DMS 273 treated with DMSO at 0.1 percent for 48 hours (cell line): ENCODE measurements around the gene SKP1.

Experiments used
- DNase-seq: peaks from one replicate; lab custom pipeline; 2025; lab: John Stamatoyannopoulos, UW

Gene SKP1

DNA sequence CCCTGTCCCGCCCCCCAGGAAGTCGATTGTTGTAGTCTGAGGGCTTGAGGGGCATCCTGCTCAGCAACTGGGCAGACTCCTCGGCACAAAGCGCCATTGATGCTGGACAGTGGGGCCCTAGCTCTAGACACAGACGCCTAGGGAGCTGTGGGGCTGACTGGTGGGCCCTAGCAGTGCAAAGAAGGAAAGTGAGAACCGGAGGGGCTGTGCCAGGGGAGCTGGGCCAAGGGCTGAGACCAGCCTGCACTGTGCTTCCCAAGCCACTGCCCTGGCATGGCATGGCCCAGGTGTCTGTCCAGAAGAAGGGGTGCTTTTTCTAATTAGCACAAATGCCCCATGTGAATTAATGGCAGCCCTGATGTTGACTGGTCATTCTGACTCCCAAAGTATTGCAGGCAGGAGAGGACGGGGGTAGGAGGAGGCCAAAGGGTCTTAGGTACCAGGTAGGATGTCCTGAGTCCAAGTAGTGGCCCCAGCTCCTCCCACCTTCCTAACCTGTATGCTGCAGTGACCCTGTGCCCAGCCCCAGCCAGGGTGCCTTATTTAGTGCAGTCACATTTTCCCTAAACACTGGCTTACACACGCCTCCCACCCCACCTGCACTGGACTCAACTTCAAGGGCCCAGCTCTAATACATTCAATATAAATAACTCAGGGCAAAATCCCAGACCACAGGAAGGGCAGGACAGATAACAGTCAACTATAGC, 46.4 kb downstream of the SKP1 start:
- no peak for DNase-seq

DNA sequence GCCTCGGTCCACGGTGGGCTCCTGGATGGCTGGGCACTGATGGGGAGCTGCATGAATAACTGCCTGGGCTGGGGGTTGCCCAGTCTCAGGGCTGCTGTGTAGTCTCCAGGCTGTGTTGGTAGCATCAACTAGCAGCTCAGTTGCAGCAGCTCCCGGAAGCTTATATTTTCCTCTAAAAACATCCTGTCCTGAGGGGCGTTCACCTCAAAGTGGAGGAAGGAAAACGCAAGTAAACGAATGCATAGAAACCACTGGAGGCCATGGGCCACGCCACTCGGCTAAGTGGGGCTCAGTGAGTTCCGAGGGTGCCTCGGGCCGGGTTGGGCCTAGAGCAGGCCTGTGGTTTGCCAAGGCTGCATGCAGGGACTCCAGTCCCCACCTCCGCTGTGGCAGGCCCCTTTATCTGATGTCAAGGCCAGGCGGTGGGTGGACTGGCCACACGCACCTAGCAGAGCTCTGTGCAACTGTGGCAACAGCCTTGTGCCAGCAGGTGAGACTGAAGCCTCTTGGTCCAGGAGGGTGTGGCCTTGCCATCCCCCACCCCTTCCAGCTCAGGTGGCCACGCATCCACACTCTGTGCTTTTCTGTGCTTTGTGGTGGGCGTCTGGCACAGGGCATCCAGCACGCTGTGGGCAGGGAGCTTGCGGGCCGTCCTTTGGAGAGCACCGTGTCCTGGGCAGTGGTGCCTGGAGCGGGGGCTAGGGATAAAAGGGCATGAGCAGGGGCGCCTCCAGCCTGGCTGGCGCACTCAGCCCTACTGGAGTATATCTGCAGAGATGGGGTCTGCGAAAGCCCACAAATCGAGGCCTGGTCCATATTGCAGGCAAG, 47.1 kb downstream of the SKP1 start:
- DNase-seq, result no peak

DNA sequence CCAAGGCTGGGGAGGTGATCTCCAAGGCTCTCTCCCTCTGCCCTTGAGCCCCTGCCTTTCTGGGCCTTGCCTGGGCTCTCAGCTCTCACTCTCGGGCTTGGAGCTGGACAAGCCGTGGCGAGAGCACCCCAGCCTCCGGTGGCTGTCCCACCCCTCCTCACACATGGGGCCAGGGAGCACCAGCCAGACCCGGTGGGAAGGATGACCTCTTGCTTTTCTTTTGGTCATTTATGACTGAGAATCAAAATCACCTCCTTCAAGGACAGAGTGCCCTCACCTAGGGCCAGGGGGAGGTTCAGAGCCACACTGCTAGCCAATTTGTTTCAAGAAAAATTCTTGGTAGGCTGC, 48.1 kb downstream of the SKP1 start:
- DNase-seq, result no peak

DNA sequence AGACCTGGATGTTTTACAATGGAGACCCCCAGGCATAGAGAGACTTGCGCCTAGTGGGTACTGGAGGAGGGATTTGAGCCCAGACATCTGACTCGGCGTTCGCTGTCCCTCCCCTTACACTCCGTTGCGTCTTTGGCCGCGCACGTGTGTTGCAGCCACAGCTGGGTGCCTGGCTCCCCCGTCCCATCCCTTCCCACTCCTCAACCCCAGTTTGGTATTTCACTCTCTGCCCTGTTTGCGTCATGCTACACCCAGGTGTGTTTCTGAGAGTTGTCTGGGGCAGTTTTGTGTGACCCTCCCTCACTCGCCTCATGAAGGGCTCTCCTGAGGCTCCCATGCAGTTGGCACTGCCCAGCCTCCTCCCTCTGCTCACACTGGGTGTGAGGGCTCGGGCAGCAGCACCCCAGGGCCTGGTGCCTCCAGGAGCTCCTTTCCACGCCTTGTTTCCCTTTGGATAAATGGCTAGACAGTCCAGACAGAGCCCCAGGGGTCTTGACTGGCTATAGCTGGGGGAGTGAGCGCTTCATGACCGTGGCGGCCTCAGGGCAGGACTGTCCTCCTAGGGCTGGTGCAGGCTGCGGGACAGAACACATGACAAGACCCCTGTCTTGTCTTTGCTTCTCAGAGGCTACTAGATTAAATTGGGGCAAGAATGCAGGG, 48.6 kb downstream of the SKP1 start:
- no peak for DNase-seq

DNA sequence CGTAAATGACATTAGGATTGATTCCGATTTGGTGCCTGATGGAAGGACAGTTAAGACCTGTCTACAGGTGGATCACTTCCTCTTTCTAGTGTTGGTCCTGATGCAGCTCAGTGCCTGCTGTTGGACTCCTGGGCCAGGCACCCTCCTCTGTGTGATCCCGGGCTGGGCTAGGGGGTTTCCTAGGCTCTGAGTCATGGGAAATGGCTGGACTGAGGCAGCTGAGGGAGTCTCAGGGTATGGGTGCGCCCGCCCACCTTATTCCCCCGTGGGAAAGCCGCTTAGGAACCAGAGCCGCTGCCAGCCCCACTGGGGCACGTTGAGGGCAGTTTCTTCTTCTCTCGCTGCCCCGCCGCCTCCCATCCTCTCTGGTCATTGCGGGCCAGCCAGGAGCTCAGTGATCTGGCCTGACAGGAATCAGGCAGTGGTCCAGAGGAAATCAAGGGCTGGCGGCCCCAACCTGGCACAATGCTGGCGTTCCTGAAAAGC, 49.3 kb downstream of the SKP1 start:
- DNase-seq, result no peak

DNA sequence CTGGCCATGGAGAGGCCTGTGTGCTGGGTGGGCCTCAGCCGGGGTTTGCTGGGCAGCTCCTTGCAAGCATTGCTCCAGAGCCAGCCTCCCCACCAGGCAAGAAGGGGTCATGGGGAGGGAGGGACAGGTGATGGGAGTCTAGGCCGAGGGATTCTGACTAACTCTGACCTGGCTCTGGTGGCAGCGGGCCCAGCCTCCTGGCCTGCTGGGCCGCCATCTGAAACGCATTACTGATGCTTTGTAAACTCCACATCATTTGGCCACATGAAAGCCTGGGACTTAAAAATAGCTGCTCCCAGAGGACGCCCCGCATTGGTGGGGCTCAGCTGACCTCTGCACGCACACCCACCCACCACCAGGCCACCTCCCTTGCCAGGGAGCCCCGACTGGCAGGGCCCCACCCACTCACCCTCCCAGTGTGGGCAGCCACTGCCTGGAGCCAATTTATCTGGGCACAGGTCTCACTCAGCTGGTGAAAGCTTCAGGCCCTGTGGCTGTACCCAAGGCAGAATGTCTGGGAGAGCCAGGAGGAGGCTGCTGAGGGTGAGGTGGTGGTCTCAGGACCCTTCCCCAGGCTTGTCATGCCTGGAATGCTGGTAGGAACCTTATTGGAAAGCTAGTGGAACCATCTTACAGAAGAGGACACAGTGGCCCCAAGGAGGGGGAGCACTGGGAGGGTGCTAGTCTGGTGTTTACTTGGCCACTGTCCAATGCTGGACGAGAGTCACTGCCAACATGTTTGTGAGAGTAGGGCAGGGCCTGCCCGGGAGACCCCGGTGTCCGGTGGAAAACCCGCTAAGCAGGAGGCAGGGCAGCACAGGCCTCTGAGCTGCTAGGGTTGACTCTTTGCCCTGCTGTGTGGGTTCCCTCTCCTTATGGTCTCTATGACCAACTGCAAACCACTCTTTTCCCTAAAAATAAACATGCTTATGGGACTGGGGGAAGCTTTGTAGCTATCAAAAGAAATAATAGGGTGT, 51.4 kb downstream of the SKP1 start:
- DNase-seq, result peak; percentile 24

DNA sequence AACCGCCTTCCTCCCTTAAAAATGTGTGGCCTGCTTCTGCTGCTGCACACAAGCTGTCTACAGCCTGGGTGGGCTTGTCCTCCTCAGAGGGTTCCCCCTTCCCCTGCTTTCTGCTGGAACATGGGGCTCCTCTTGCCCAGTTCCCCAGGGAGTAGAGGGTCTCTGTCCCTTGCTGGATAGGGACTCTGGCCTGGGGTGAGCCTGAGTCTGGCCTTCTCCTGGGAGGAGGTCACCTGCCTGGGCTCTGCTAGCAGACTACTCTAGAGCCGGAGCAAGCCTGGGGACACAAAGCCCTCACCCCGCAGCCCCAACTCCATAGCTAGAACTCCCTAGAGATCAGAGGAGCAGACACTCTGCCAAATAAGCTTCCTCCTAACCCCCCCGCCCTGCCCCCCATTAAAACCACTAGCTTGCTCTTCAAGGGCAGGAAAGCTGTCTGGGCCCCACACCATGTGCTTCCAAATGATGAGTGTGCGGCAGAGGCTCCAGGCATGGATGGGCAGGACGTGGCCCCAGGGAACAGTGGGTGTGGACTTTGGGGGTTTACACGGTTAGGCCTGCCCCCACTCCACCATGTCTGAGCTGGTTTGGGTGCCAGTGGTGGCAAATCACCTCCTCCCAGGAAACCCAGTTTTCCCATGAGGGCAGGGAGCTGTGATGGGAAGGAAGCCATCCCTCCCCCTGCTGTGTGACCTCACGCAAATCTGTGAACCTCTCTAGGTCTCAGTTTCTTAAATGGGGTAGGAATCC, 52.3 kb downstream of the SKP1 start:
- no peak for DNase-seq

DNA sequence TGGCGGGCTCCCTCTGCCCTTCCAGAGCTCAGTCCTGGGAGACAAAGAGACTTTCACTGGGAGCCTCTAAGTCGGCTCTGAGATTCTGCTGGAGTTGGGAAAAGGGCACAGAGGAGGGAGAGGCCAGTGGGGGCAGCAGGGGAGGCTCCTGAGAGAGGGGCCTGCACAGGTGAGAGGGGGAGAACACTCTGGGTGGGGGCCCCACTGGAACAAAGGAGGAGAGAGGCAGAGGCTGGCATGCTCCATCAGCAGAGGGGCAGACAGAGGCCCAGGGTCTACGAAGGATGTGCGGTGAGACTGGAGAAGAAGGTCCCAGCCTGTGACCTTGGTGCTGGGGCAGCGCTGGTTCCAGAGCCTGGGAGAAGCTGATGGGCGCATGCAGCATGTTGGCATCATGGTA, 53.4 kb downstream of the SKP1 start:
- DNase-seq, result no peak

DNA sequence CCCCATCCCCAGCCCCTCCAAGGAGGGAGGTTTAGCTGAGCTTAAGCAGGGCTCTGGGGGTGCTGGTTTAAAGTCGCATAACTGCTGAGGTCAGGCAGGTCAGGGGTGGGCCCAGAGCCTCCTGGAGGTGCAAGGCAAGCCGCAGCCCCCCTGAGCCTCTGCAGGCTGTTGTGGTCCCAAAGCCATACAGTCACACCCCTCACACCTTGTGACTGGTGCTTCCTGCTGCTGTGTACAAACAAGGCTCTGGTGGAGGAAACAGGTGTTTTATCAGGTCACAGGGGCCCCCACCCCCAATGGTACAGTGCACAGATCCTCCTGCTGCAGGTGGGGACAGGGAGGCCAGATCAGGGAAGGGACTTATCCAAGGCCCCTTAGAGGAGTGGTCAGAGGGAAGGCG, 54.2 kb downstream of the SKP1 start:
- DNase-seq, result no peak

DNA sequence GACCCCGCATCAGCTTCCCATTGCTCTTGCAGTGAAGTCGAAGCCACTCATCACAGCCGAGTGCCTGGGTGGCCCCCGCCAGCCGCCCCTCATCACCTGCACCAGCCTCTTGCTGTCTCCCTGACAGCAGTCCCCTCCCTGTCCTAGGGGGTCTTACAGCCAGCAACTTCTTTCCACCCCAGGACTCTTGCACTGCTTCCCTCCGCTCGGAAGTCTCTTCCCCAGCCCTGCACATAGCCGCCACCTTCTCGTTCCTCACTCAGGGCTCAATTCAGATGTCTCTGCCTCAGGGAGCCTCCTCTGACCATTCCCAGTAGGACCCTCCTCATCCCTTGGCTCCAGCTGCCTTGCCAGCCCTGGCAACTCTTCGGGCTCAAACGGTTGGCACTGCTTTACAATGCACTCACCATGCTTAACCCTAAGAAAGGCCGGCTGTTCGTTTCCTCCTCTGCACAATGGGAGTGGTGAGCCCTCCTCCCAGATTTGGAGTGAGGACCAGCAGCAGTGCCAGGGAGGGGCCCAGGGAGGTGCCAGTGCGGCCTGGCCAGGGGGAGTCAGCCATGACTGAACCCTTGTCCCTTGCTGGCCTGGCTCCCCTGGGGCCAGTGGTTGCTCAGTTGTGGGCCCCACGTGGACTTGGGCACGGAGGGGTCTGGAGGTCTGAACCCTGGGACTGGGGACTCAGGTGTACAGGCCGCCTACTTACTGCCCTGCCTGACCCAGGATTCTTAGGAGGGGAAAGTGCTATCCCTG, 56.2 kb downstream of the SKP1 start:
- no peak for DNase-seq

DNA sequence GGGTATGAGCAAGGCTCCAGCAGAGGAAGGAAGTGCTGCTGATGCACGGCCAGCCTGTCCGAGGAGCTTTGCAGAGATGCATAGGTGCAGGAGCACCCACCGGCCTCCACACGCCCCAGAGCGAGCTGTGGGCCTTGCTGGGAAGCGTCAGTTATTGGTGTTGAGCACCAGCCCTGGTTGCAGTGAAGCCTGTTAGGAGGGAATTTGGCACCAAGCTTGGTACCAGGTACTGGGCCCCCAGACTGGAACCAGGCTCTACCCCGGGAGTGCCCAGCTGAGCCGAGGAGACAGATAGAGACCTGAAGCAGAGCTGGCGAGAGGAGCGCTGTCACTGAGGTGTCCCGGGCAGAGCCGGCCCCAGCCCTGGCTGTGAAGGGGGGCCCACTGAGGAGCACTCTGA, 57.0 kb downstream of the SKP1 start:
- no peak for DNase-seq

DNA sequence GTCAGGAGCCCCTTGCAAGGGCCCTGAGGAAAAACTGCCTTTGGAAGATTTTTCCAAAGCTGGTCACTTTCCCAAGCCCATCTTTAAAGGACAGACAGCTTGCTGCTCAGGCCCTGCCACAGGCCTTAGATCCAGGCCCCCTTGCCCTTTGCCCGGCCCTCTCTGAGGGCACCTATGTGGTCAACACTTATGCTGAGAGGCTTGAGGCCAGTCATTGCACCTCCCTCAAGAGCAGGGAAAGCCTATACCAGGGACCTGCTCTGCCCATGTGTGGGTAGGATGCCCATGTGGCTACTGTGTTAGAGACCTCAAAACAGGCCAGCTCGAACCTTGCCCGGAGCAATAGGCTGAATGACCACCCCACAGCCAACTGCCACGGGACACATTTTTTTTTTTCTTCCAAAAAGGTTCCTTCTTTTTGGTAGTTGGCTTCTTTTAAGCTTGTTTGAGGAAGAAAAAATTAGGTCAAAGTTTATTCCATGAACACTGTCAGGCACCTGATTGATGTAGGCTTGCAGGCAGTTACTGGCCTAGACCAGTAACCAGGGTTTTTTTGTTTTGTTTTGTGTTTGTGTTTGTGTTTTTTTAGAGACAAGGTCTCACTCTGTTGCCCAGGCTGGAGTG, 58.4 kb downstream of the SKP1 start:
- no peak for DNase-seq

DNA sequence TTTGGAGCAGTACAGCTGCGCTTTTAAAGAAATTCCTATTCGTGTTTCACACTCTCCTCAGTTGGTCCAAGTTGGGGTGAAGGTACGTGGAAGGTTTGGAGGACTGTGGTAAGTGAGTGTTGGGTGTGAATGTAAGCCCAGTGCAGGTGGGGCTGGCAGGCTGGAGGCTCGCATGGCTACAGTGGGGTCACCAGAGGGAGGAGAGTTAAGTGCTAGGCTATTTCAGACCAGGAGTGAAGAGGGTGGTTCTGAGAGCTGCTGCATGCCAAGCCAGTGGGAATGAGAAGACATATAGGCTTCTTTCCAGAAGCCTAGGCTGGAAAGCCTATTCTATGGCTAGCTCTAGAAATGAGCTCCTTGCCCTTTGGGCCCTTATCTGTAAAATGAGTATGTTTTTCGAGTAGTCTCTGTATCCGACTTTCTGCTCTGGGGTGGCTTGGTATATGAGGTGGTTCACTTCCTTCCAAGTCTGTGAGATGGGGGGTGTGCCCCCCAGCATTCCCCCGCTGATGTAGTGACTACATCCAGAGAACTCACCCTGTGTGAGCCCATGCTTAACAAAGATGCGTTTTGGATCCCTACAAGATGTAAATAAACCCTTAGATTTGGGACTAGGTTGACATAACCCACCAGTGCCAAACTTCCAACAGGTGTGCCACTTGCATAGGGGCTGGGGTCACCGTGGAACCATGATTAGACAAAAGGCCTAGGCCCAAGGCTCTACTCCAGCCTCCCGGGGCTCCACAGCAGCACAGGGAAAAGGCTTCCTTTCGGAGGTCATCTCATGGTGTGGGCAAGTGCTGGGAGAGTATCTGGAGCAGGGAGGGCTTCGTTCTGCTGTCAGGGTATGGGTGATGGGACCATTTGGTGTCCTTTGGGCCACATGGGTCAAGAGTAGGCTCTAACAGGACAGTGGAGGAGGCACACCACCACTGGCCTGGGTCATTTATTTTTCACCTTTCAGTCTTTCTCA, 59.7 kb downstream of the SKP1 start:
- no peak for DNase-seq

DNA sequence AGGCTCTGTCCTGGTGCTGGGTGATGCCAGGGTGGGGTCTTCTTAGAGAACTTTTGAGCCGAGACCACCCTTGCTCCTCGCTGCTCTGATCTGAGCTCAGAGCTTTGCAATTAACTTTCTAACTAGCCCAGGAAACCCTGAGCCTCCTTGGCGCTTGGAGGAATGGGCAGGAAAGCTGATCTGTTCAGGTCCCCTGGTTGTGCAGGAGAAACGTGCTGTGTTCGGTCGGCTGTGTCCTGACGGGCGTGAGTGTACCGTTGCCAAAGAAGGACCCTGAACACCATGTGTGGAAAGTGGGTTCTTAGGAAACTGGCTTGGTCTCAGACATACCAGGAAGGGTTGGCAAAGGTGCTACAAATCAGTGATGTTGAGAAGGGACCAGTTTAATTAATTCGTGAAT, 60.5 kb downstream of the SKP1 start:
- DNase-seq, result no peak

DNA sequence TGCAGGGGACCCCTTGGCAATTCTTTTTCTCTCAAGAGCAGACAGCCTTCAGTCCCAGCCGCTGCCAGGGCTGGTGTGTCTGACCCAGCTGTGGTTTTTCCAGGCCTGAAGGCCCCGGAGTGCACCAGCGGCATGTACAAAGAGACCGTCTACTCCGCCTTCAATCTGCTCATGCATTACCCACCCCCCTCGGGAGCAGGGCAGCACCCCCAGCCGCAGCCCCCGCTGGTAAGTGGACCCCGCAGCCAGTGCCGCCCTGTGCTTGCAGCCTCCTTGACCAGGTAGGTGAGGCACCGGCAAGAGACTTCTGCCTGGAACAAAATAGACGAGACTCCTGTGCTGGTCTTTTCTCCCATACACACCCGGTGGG, 61.0 kb downstream of the SKP1 start:
- DNase-seq, result no peak

DNA sequence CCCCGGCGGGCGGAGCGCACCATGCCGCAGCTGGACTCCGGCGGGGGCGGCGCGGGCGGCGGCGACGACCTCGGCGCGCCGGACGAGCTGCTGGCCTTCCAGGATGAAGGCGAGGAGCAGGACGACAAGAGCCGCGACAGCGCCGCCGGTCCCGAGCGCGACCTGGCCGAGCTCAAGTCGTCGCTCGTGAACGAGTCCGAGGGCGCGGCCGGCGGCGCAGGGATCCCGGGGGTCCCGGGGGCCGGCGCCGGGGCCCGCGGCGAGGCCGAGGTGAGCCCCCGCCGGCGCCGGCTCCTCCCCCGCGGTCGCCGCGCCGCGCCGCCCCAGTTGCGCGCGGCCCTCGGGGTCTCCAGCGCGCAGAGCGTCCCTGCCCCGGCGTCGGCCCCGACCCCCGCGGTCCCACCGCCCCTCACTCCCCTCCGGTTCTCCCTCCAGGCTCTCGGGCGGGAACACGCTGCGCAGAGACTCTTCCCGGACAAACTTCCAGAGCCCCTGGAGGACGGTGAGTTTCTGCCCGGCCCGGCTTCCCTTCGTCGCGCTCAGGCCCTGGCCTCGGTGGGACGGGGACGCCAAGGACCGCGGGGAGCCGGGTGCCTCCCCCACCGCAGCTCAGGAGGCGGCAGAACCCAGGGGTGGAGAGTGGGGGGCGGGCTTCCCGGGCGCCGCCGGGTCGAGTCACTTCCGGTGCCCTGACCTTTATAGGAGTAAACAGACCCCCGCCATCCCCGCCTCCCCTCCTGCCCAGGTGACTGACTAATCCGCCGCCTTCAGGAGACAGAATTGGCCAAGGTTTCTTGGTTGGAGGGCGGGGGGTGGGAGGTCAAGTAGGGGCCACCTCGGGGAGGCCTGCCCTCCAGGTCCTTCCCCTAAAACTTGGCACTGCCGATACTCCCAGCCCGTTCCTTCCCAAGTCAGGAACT, 61.6 kb downstream of the SKP1 start:
- DNase-seq, result no peak
